Activated effector memory CD4-positive, alpha-beta T cell treated with Interleukin-2 at 50 U/mL for 16 hours (primary cell): ENCODE measurements around the gene RAB6B.

Experiments used
- DNase-seq: peaks from one replicate; pipeline ENCODE4 v3.0.0-alpha.2; 2020

The RAB6B gene

GRCh38 chr3:133893683-133894352 lies 1.9 kb downstream of the RAB6B start:
- DNase-seq: no peak

- no peak for DNase-seq
Measured at GRCh38 chr3:133892541-133893231, 3.0 kb downstream of the RAB6B start.

GRCh38 chr3:133891662-133892378 lies 3.9 kb downstream of the RAB6B start:
- no peak for DNase-seq

- DNase-seq: no peak
Measured at GRCh38 chr3:133890972-133891644, 4.6 kb downstream of the RAB6B start.

- no peak for DNase-seq
Measured at GRCh38 chr3:133890037-133890436, 5.6 kb downstream of the RAB6B start.

GRCh38 chr3:133888726-133889340 lies 6.8 kb downstream of the RAB6B start:
- no peak for DNase-seq

GRCh38 chr3:133887803-133888703 lies 7.6 kb downstream of the RAB6B start:
- DNase-seq: no peak

GRCh38 chr3:133887074-133887802 lies 8.4 kb downstream of the RAB6B start:
- no peak for DNase-seq

GRCh38 chr3:133886031-133886722 lies 9.5 kb downstream of the RAB6B start:
- DNase-seq: no peak

GRCh38 chr3:133884887-133885711 lies 10.6 kb downstream of the RAB6B start:
- DNase-seq: no peak

- DNase-seq: no peak
Measured at GRCh38 chr3:133884054-133884886, 11.4 kb downstream of the RAB6B start.

- DNase-seq: no peak
Measured at GRCh38 chr3:133883641-133884040, 12.0 kb downstream of the RAB6B start.

GRCh38 chr3:133882986-133883586 lies 12.6 kb downstream of the RAB6B start:
- DNase-seq: no peak

GRCh38 chr3:133881939-133882825 lies 13.5 kb downstream of the RAB6B start:
- no peak for DNase-seq

- DNase-seq: no peak
Measured at GRCh38 chr3:133881492-133881891, 14.2 kb downstream of the RAB6B start.

- DNase-seq: no peak
Measured at GRCh38 chr3:133880886-133881455, 14.7 kb downstream of the RAB6B start.

GRCh38 chr3:133880287-133880686 lies 15.4 kb downstream of the RAB6B start:
- DNase-seq: no peak
